ENCODE data around the gene FARP2. TPM values are rescaled to one million over a fixed set of nuclear protein-coding genes. Genes with fewer than 3 reads are reported as not detected.
A peak's percentile ranks its signal among the peaks of the same experiment; 100 is the strongest.

Gene FARP2
- total and polyA plus RNA-seq, 4 donors = 9.9 to 49.7 (median 27.4) TPM

GRCh38 chr2:241506793-241507429 is 150.8 kb downstream of the FARP2 start:
- Histone ChIP-seq H3K27me3 (ENCODE audit: control insufficient read depth in 3 of 3, insufficient read depth in 3 of 3, low read length in 2 of 3) (no peaks in the 10 kb centered on the region), H3K4me1 (ENCODE audit: control insufficient read depth in 5 of 5, insufficient read depth in 5 of 5, low read length in 5 of 5) (peaks cover 0 to 27% (median 8%) of the 10 kb centered on the region in 5 donors), H3K4me3 (peak overlapping the region; percentile 77), H3K36me3 (ENCODE audit: control insufficient read depth in 4 of 4, insufficient read depth in 4 of 4, low read length in 4 of 4) (peaks cover 0 to 7% (median 4%) of the 10 kb centered on the region in 4 donors), H3K9me3 (ENCODE audit: control insufficient read depth in 4 of 4, insufficient read depth in 3 of 4, low read length in 3 of 4) (no peaks in the 10 kb centered on the region), H3K9ac (ENCODE audit: insufficient read depth in 1 of 2, low read length in 2 of 2) (no peak overlapping the region), H3K27ac (ENCODE audit: low read depth in 1 of 2, low read length in 1 of 2) (peak overlapping the region in 1 of 2 donors; percentile 64)
- DNase-seq (no peak), ATAC-seq (ENCODE audit: insufficient read depth, low FRiP score) (no peak)
- 52 to 63% methylated on average over 17 to 19 of the region's 19 CpGs for WGBS, 2 donors
- no peak for TF ChIP-seq CTCF (IDR thresholded peaks at IDR 0.05; ENCODE audit: control extremely low read depth, extremely low read depth)

GRCh38 chr2:241507430-241508239 is 151.6 kb downstream of the FARP2 start:
- Histone ChIP-seq H3K9ac (ENCODE audit: insufficient read depth in 1 of 2, low read length in 2 of 2) (no peak overlapping the region), H3K27me3 (ENCODE audit: control insufficient read depth in 3 of 3, insufficient read depth in 3 of 3, low read length in 2 of 3) (no peaks in the 10 kb centered on the region), H3K4me1 (ENCODE audit: control insufficient read depth in 5 of 5, insufficient read depth in 5 of 5, low read length in 5 of 5) (peaks cover 0 to 27% (median 8%) of the 10 kb centered on the region in 5 donors), H3K9me3 (ENCODE audit: control insufficient read depth in 4 of 4, insufficient read depth in 3 of 4, low read length in 3 of 4) (no peaks in the 10 kb centered on the region), H3K36me3 (ENCODE audit: control insufficient read depth in 4 of 4, insufficient read depth in 4 of 4, low read length in 4 of 4) (peaks cover 0 to 7% (median 4%) of the 10 kb centered on the region in 4 donors), H3K27ac (ENCODE audit: low read depth in 1 of 2, low read length in 1 of 2) (peak overlapping the region; percentile 64 to 94), H3K4me3 (peak overlapping the region; percentile 77)
- no peak for TF ChIP-seq CTCF (IDR thresholded peaks at IDR 0.05; ENCODE audit: control extremely low read depth, extremely low read depth)
- peak; percentile 30 for ATAC-seq (ENCODE audit: insufficient read depth, low FRiP score)
- DNase-seq = peak; percentile 63 to 74 (median 66)
- WGBS, 2 donors = 1 to 2% methylated on average over 65 to 67 of the region's 67 CpGs

- Histone ChIP-seq H3K27me3 (ENCODE audit: control insufficient read depth in 3 of 3, insufficient read depth in 3 of 3, low read length in 2 of 3) (no peaks in the 10 kb centered on the region), H3K4me3 (peak within 1 kb of the TSS; percentile 77), H3K9ac (ENCODE audit: insufficient read depth in 1 of 2, low read length in 2 of 2) (peak within 1 kb of the TSS; percentile 79 to 85), H3K36me3 (ENCODE audit: control insufficient read depth in 4 of 4, insufficient read depth in 4 of 4, low read length in 4 of 4) (peaks cover 0 to 7% (median 4%) of the 10 kb centered on the region in 4 donors), H3K9me3 (ENCODE audit: control insufficient read depth in 4 of 4, insufficient read depth in 3 of 4, low read length in 3 of 4) (no peaks in the 10 kb centered on the region), H3K27ac (ENCODE audit: low read depth in 1 of 2, low read length in 1 of 2) (peak within 1 kb of the TSS; percentile 90 to 94), H3K4me1 (ENCODE audit: control insufficient read depth in 5 of 5, insufficient read depth in 5 of 5, low read length in 5 of 5) (peaks cover 0 to 27% (median 8%) of the 10 kb centered on the region in 5 donors)
- ATAC-seq (ENCODE audit: insufficient read depth, low FRiP score) = peak; percentile 97
- peak; percentile 99 for DNase-seq
- no peak for TF ChIP-seq CTCF (IDR thresholded peaks at IDR 0.05; ENCODE audit: control extremely low read depth, extremely low read depth)
- WGBS, 2 donors = 1% methylated on average over 96 to 122 of the region's 122 CpGs
Measured at GRCh38 chr2:241508240-241509154, 152.4 kb downstream of the FARP2 start, which contains the start of gene STK25. STK25 (minus strand) TSS chr2:241508584; CDS start chr2:241508035, 549 bp downstream.

Measured in lung (tissue), 12 donors.